A549 treated with dexamethasone at 1 μM for 4 hours (cell line): ENCODE results near the gene L1CAM. TPM values are rescaled to one million over a fixed set of nuclear protein-coding genes. Genes with fewer than 3 reads are reported as not detected.

Experiments used
- total RNA-seq: library from RNA; stranded (reverse); fragments of 200-300 nt; extraction: Qiagen RNA extraction; gene quantifications from 5 replicates; pipeline ENCODE4 v1.2.3, GENCODE V29; 2022

Gene L1CAM
- total RNA-seq, result 18.1 to 23.9 TPM (median 20.8 TPM) in 5 replicates

DNA sequence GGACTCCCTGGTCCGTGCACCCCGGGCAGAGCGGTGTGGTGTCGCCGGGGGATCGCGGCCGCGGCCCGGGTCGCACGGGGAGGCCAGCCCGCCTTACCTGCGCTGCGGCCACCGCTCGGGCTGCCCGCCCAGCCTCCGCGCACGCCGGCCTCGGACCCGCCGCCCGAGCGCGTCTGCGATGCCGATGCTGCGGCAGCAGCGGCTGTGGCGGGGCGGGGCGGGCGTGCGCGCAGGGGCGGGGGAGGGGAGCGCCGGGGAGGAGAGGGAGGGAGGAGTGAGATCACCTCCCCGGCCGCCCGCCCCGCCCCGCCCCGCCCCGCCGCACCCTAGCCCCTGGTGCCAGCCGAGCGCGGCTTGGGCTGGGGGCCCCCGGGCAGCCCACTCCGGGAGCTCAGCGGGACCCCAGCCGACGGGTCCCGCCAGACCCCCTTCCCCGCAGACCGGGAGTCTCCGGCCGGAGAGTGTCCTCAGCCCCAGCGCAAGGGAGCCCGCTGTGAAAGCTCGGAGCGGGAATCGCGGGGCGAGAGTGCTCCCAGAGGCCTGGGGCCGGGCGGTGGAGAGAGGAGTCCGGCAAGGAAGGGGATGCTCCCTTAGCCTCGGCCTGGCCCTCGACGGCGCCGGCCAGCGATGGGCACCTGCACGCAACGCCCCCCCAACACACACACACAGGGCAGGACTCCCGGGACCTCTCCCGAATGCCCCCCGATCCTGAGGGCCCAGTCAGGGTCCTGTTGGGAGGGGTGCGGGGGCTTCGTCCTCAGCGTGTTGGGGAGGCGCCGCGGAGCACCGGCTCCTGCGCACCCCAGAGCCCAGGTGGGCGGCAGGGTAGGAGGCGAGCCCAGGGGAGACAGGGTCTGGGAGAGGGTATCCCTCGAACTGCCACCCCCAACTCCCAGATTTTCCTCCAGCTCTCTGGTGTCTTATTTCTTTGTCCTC, at the start of gene L1CAM:
Gene L1CAM, minus strand, starts transcription at position 206 of the 936 bp plus-strand sequence. CDS start 10,337 bp downstream, outside the sequence.

GRCh38 chrX:153934762-153935325, 48.9 kb upstream of the L1CAM start, which contains the start of gene NAA10:
TSS of gene NAA10 (minus strand) at chrX:153935037. CDS start at chrX:153934904, 133 bp downstream.

GRCh38 chrX:153925739-153926551, 40.0 kb upstream of the L1CAM start, which contains the start of gene ARHGAP4:
TSS of gene ARHGAP4 (minus strand) at chrX:153926264. CDS start at chrX:153926202, 62 bp downstream.

GRCh38 chrX:153903991-153904957, 18.3 kb upstream of the L1CAM start, which contains the start of gene AVPR2:
TSS of gene AVPR2 (plus strand) at chrX:153904673. CDS start at chrX:153905146, 473 bp downstream.

GRCh38 chrX:153829799-153830639, 56.0 kb downstream of the L1CAM start, which contains the start of gene PDZD4:
TSS of gene PDZD4 (minus strand) at chrX:153830544. CDS start at chrX:153830298, 246 bp downstream.

Other genes with a start within 250 kb of the L1CAM start
- gene DUSP9, start 239.0 kb downstream of the L1CAM start, total RNA-seq, result 1.0 to 2.0 TPM (median 1.3 TPM) in 5 replicates
- gene PNCK, start 212.4 kb downstream of the L1CAM start, total RNA-seq, result 0.07 to 0.41 TPM (median 0.18 TPM) in 5 replicates
- 9.1 to 15.3 TPM (median 12.7 TPM) in 5 replicates for gene SLC6A8, start 198.2 kb downstream of the L1CAM start, total RNA-seq
- gene BCAP31, start 161.8 kb downstream of the L1CAM start, total RNA-seq, result 339 to 415 TPM (median 357 TPM) in 5 replicates
- 2.6 to 4.7 TPM (median 4.2 TPM) in 5 replicates for gene ABCD1, start 161.3 kb downstream of the L1CAM start, total RNA-seq
- gene PLXNB3, start 121.9 kb downstream of the L1CAM start, total RNA-seq, result 1.8 to 4.1 TPM (median 3.0 TPM) in 5 replicates
- gene SRPK3, start 105.1 kb downstream of the L1CAM start, total RNA-seq, result 0.03 to 0.06 TPM (median 0.05 TPM) in 5 replicates
- 51.1 to 66.0 TPM (median 64.4 TPM) in 5 replicates for gene IDH3G, start 91.8 kb downstream of the L1CAM start, total RNA-seq
- 328 to 374 TPM (median 349 TPM) in 5 replicates for gene SSR4, start 91.5 kb downstream of the L1CAM start, total RNA-seq
- 2.9 to 4.0 TPM (median 3.4 TPM) in 5 replicates for gene PDZD4, start 55.6 kb downstream of the L1CAM start, total RNA-seq
- 0.05 TPM in 1 of 5 replicates, not detected in the others for gene AVPR2, start 18.5 kb upstream of the L1CAM start, total RNA-seq
- 0.82 to 2.5 TPM (median 2.0 TPM) in 5 replicates for gene ARHGAP4, start 40.1 kb upstream of the L1CAM start, total RNA-seq
- 200 to 245 TPM (median 214 TPM) in 5 replicates for gene NAA10, start 48.9 kb upstream of the L1CAM start, total RNA-seq
- gene RENBP, start 58.5 kb upstream of the L1CAM start, total RNA-seq, result 0.09 to 0.20 TPM (median 0.09 TPM) in 3 of 5 replicates, not detected in the others
- 26.9 to 48.8 TPM (median 47.9 TPM) in 5 replicates for gene HCFC1, start 85.6 kb upstream of the L1CAM start, total RNA-seq
- gene TMEM187, start 86.6 kb upstream of the L1CAM start, total RNA-seq, result 4.0 to 6.5 TPM (median 4.7 TPM) in 5 replicates
- 184 to 233 TPM (median 221 TPM) in 5 replicates for gene IRAK1, start 133.7 kb upstream of the L1CAM start, total RNA-seq
- gene MECP2, start 211.5 kb upstream of the L1CAM start, total RNA-seq, result 16.2 to 25.6 TPM (median 22.5 TPM) in 5 replicates